ENCODE data around the gene CPA2. TPM values are rescaled to one million over a fixed set of nuclear protein-coding genes. Genes with fewer than 3 reads are reported as not detected.

CPA2 gene
- total RNA-seq, 2 donors from 2014 or later = 0.40 to 0.66 TPM

- WGBS, 2 experiments (ENCODE audit: insufficient coverage in 1 of 2, insufficient read length in 1 of 2) = 93 to 94% methylated on average over 20 to 21 of the region's 21 CpGs
- no peak overlapping the region for H3K4me3 Mint-ChIP-seq
- no peaks in the 10 kb centered on the region for H3K36me3 ChIP-seq (ENCODE audit: control insufficient read depth, insufficient read depth, low read length)
- no peaks in the 10 kb centered on the region for H3K9me3 Mint-ChIP-seq
- no peak overlapping the region for H3K4me3 ChIP-seq (ENCODE audit: low read length)
- no peak for TF ChIP-seq CTCF (conservative IDR thresholded peaks at IDR 0.05)
- H3K36me3 Mint-ChIP-seq (ENCODE audit: low read depth) = no peaks in the 10 kb centered on the region
- no peak overlapping the region for H3K9ac ChIP-seq (ENCODE audit: extremely low read depth, low read length, poor library complexity, severe bottlenecking)
- H3K27me3 ChIP-seq (ENCODE audit: control insufficient read depth, insufficient read depth, low read length, poor library complexity, severe bottlenecking) = no peaks in the 10 kb centered on the region
- no peak overlapping the region for H3K27ac ChIP-seq (ENCODE audit: low read depth, low read length)
- H3K27ac Mint-ChIP-seq = no peak overlapping the region
- no peaks in the 10 kb centered on the region for H3K4me1 ChIP-seq (ENCODE audit: control insufficient read depth, insufficient read depth, low read length)
- no peak for DNase-seq
- no peaks in the 10 kb centered on the region for H3K9me3 ChIP-seq (ENCODE audit: control insufficient read depth, low read length)
- no peaks in the 10 kb centered on the region for H3K4me1 Mint-ChIP-seq
- H3K27me3 Mint-ChIP-seq (ENCODE audit: insufficient read depth) = peaks cover 3% of the 10 kb centered on the region
Observed at GRCh38 chr7:130305433-130306042, 38.9 kb downstream of the CPA2 start.

- Mint-ChIP-seq H3K4me3 (no peak overlapping the region), H3K36me3 (ENCODE audit: low read depth) (peaks cover 5% of the 10 kb centered on the region), H3K4me1 (no peaks in the 10 kb centered on the region), H3K27me3 (ENCODE audit: insufficient read depth) (peaks cover 4% of the 10 kb centered on the region), H3K27ac (no peak overlapping the region), H3K9me3 (peaks cover 20% of the 10 kb centered on the region)
- Histone ChIP-seq H3K27ac (ENCODE audit: low read depth, low read length) (no peak overlapping the region), H3K9me3 (ENCODE audit: control insufficient read depth, low read length) (peaks cover 13% of the 10 kb centered on the region), H3K27me3 (ENCODE audit: control insufficient read depth, insufficient read depth, low read length, poor library complexity, severe bottlenecking) (no peaks in the 10 kb centered on the region), H3K9ac (ENCODE audit: extremely low read depth, low read length, poor library complexity, severe bottlenecking) (no peak overlapping the region), H3K4me1 (ENCODE audit: control insufficient read depth, insufficient read depth, low read length) (no peaks in the 10 kb centered on the region), H3K36me3 (ENCODE audit: control insufficient read depth, insufficient read depth, low read length) (no peaks in the 10 kb centered on the region), H3K4me3 (ENCODE audit: low read length) (no peak overlapping the region)
- DNase-seq = no peak
- WGBS, 2 experiments (ENCODE audit: insufficient coverage in 1 of 2, insufficient read length in 1 of 2) = 93% methylated on average over 4 of the region's 6 CpGs; no CpG with 5 or more reads in 1 of the 2 experiments
- TF ChIP-seq CTCF (conservative IDR thresholded peaks at IDR 0.05) = no peak
Observed at GRCh38 chr7:130309986-130310385, 43.3 kb downstream of the CPA2 start.

GRCh38 chr7:130314305-130314704, 47.6 kb downstream of the CPA2 start:
- H3K36me3 Mint-ChIP-seq (ENCODE audit: low read depth) = peaks cover 5% of the 10 kb centered on the region
- peaks cover 4% of the 10 kb centered on the region for H3K27me3 Mint-ChIP-seq (ENCODE audit: insufficient read depth)
- no peaks in the 10 kb centered on the region for H3K36me3 ChIP-seq (ENCODE audit: control insufficient read depth, insufficient read depth, low read length)

More at GRCh38 chr7:130314305-130314704, 47.6 kb downstream of the CPA2 start:
- Histone ChIP-seq H3K9me3 (ENCODE audit: control insufficient read depth, low read length) (peaks cover 13% of the 10 kb centered on the region), H3K27me3 (ENCODE audit: control insufficient read depth, insufficient read depth, low read length, poor library complexity, severe bottlenecking) (no peaks in the 10 kb centered on the region), H3K4me3 (ENCODE audit: low read length) (no peak overlapping the region), H3K27ac (ENCODE audit: low read depth, low read length) (no peak overlapping the region), H3K9ac (ENCODE audit: extremely low read depth, low read length, poor library complexity, severe bottlenecking) (no peak overlapping the region), H3K4me1 (ENCODE audit: control insufficient read depth, insufficient read depth, low read length) (no peaks in the 10 kb centered on the region)
- no peak for DNase-seq
- H3K27ac Mint-ChIP-seq = no peak overlapping the region
- peaks cover 20% of the 10 kb centered on the region for H3K9me3 Mint-ChIP-seq
- WGBS, 2 experiments (ENCODE audit: insufficient coverage in 1 of 2, insufficient read length in 1 of 2) = 92 to 94% methylated on average over 6 of the region's 6 CpGs
- no peak for TF ChIP-seq CTCF (conservative IDR thresholded peaks at IDR 0.05)
- H3K4me3 Mint-ChIP-seq = no peak overlapping the region
- no peaks in the 10 kb centered on the region for H3K4me1 Mint-ChIP-seq
